Measurements from ENCODE around the gene SMIM22.
"Not testable (repeated sequence)": the region's sequence is repeated elsewhere in the genome, so short reads cannot be mapped to it uniquely, and the experiment has no call there.

SMIM22 gene

GRCh38 chr16:4783251-4783950 is 11.8 kb upstream of the SMIM22 start:
- no peaks in the 10 kb centered on the region for H3K9me3 Mint-ChIP-seq
- H3K4me3 Mint-ChIP-seq: no peak overlapping the region
- peaks cover 9% of the 10 kb centered on the region for H3K27me3 Mint-ChIP-seq (ENCODE audit: low read depth)
- no peak overlapping the region for H3K27ac Mint-ChIP-seq
- TF ChIP-seq CTCF (IDR thresholded peaks at IDR 0.05; ENCODE audit: unreplicated experiment in 3 of 3): no peak
- no peaks in the 10 kb centered on the region for H3K36me3 Mint-ChIP-seq (ENCODE audit: low read depth)
- no peaks in the 10 kb centered on the region for H3K4me1 Mint-ChIP-seq

- TF ChIP-seq CTCF (IDR thresholded peaks at IDR 0.05; ENCODE audit: unreplicated experiment in 3 of 3): no peak
- H3K27me3 Mint-ChIP-seq (ENCODE audit: low read depth): peaks cover 9% of the 10 kb centered on the region
- no peaks in the 10 kb centered on the region for H3K9me3 Mint-ChIP-seq
- H3K27ac Mint-ChIP-seq: no peak overlapping the region
- H3K4me1 Mint-ChIP-seq: no peaks in the 10 kb centered on the region
- H3K36me3 Mint-ChIP-seq (ENCODE audit: low read depth): no peaks in the 10 kb centered on the region
- H3K4me3 Mint-ChIP-seq: no peak overlapping the region
Measured at GRCh38 chr16:4783951-4784336, 11.2 kb upstream of the SMIM22 start.

GRCh38 chr16:4784444-4784987 is 10.7 kb upstream of the SMIM22 start:
- not testable (repeated sequence) for H3K4me1 Mint-ChIP-seq; H3K9me3 Mint-ChIP-seq; H3K36me3 Mint-ChIP-seq (ENCODE audit: low read depth); H3K27me3 Mint-ChIP-seq (ENCODE audit: low read depth); H3K27ac Mint-ChIP-seq; H3K4me3 Mint-ChIP-seq

- no peaks in the 10 kb centered on the region for H3K4me1 Mint-ChIP-seq
- H3K4me3 Mint-ChIP-seq: no peak overlapping the region
- TF ChIP-seq CTCF (IDR thresholded peaks at IDR 0.05; ENCODE audit: unreplicated experiment in 3 of 3): no peak
- no peaks in the 10 kb centered on the region for H3K9me3 Mint-ChIP-seq
- H3K36me3 Mint-ChIP-seq (ENCODE audit: low read depth): no peaks in the 10 kb centered on the region
- peaks cover 5% of the 10 kb centered on the region for H3K27me3 Mint-ChIP-seq (ENCODE audit: low read depth)
- no peak overlapping the region for H3K27ac Mint-ChIP-seq
Measured at GRCh38 chr16:4785758-4786433, 9.3 kb upstream of the SMIM22 start.

GRCh38 chr16:4787068-4787467 is 8.1 kb upstream of the SMIM22 start:
- Mint-ChIP-seq H3K27ac (no peak overlapping the region), H3K36me3 (ENCODE audit: low read depth) (no peaks in the 10 kb centered on the region), H3K9me3 (no peaks in the 10 kb centered on the region), H3K4me3 (no peak overlapping the region), H3K4me1 (no peaks in the 10 kb centered on the region), H3K27me3 (ENCODE audit: low read depth) (peaks cover 5% of the 10 kb centered on the region)
- no peak for TF ChIP-seq CTCF (IDR thresholded peaks at IDR 0.05; ENCODE audit: unreplicated experiment in 3 of 3)

- Mint-ChIP-seq H3K27me3 (ENCODE audit: low read depth) (peaks cover 2% of the 10 kb centered on the region), H3K9me3 (no peaks in the 10 kb centered on the region), H3K36me3 (ENCODE audit: low read depth) (no peaks in the 10 kb centered on the region), H3K4me3 (no peak within 1 kb of the TSS), H3K4me1 (no peaks in the 10 kb centered on the region), H3K27ac (peak within 1 kb of the TSS in 1 of 3 experiments; percentile 6)
- TF ChIP-seq CTCF (IDR thresholded peaks at IDR 0.05; ENCODE audit: unreplicated experiment in 3 of 3): no peak
Measured at GRCh38 chr16:4787627-4788482, 7.3 kb upstream of the SMIM22 start, which contains the start of gene SEPTIN12. TSS of gene SEPTIN12 (minus strand) at chr16:4788345. CDS start at chr16:4787645, 700 bp downstream.
